ENCODE data around the gene FAM193B. TPM values are rescaled to one million over a fixed set of nuclear protein-coding genes. Genes with fewer than 3 reads are reported as not detected.

FAM193B gene
- polyA plus RNA-seq, 2 of the 4 experiments (the other 2 are of a cell fraction), result 19.4 to 28.9 TPM

- Histone ChIP-seq H3K4me1 (peaks cover 14% of the 10 kb centered on the region), H3K4me2 (no peak overlapping the region), H3K27ac (no peak overlapping the region), H3K9me3 (no peaks in the 10 kb centered on the region), H3K4me3 (no peak overlapping the region)
- FAIRE-seq (no peak), ATAC-seq (no peak), DNase-seq (ENCODE audit: low read depth in 1 of 2, low spot score in 1 of 2) (no peak)
- CTCF ChIA-PET, result interaction anchor here (0.8 to 2.6 kb wide), 3 partner anchors 11 to 56 kb away, joined by 3 to 7 read pairs (median 6); no protein-coding TSS in a partner anchor
- TF ChIP-seq ZNF302 (CRISPR knock-in tag; IDR thresholded peaks at IDR 0.05), result no peak
- TF ChIP-seq EHF (CRISPR knock-in tag; IDR thresholded peaks at IDR 0.05), result no peak
- no peak for TF ChIP-seq FOSB (CRISPR knock-in tag; IDR thresholded peaks at IDR 0.05)
- no peak for TF ChIP-seq HMGXB4 (CRISPR knock-in tag; IDR thresholded peaks at IDR 0.05; ENCODE audit: borderline replicate concordance)
- TF ChIP-seq ZFP36 (IDR thresholded peaks at IDR 0.05; ENCODE audit: borderline replicate concordance, partially characterized antibody), result no peak
- TF ChIP-seq ZC3H11A (IDR thresholded peaks at IDR 0.05), result no peak
- no peak for TF ChIP-seq RAD21 (conservative IDR thresholded peaks at IDR 0.05 in 1 of 2, IDR thresholded peaks at IDR 0.05 in 1 of 2)
- no peak for TF ChIP-seq NPAS2 (CRISPR knock-in tag; IDR thresholded peaks at IDR 0.05; ENCODE audit: borderline replicate concordance)
- TF ChIP-seq, protein P1, sequence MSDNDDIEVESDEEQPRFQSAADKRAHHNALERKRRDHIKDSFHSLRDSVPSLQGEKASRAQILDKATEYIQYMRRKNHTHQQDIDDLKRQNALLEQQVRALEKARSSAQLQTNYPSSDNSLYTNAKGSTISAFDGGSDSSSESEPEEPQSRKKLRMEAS (IDR thresholded peaks at IDR 0.05), result no peak
- TF ChIP-seq PHF8 (IDR thresholded peaks at IDR 0.05; ENCODE audit: borderline replicate concordance, low read depth), result no peak
- POLR2A ChIA-PET, result no interaction called here
- WGBS (ENCODE audit: missing lambda C conversion rate), result 68% methylated on average over 4 of the region's 4 CpGs
These were observed 2.8 kb upstream of the FAM193B start for GRCh38 chr5:177557041-177557647.

GRCh38 chr5:177555665-177556064, 1.3 kb upstream of the FAM193B start:
- POLR2A ChIA-PET, result no interaction called here
- ATAC-seq (no peak), FAIRE-seq (no peak)

More at GRCh38 chr5:177555665-177556064, 1.3 kb upstream of the FAM193B start:
- CTCF ChIA-PET, result interaction anchor here (1.0 to 2.6 kb wide), 2 partner anchors 51 to 54 kb away, joined by 3 to 6 read pairs; no protein-coding TSS in a partner anchor
- 91% methylated on average over 5 of the region's 5 CpGs for whole genome bisulfite sequencing (ENCODE audit: missing lambda C conversion rate)
- Histone ChIP-seq H3K4me1 (peaks cover 14% of the 10 kb centered on the region), H3K9me3 (no peaks in the 10 kb centered on the region), H3K4me2 (no peak overlapping the region), H3K4me3 (no peak overlapping the region), H3K27ac (no peak overlapping the region)
- DNase-seq (ENCODE audit: low read depth in 1 of 2, low spot score in 1 of 2), result no peak
- no peak for TF ChIP-seq KDM1A (IDR thresholded peaks at IDR 0.05; ENCODE audit: low read depth)
- TF ChIP-seq, protein P2, sequence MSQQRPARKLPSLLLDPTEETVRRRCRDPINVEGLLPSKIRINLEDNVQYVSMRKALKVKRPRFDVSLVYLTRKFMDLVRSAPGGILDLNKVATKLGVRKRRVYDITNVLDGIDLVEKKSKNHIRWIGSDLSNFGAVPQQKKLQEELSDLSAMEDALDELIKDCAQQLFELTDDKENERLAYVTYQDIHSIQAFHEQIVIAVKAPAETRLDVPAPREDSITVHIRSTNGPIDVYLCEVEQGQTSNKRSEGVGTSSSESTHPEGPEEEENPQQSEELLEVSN (IDR thresholded peaks at IDR 0.05; ENCODE audit: borderline replicate concordance, low read depth), result no peak
- no peak for TF ChIP-seq HMGXB4 (CRISPR knock-in tag; IDR thresholded peaks at IDR 0.05; ENCODE audit: borderline replicate concordance)
- TF ChIP-seq RCOR1 (IDR thresholded peaks at IDR 0.05; ENCODE audit: low read depth, low read length), result no peak
- TF ChIP-seq, protein P3, sequence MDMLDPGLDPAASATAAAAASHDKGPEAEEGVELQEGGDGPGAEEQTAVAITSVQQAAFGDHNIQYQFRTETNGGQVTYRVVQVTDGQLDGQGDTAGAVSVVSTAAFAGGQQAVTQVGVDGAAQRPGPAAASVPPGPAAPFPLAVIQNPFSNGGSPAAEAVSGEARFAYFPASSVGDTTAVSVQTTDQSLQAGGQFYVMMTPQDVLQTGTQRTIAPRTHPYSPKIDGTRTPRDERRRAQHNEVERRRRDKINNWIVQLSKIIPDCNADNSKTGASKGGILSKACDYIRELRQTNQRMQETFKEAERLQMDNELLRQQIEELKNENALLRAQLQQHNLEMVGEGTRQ (IDR thresholded peaks at IDR 0.05), result no peak
- TF ChIP-seq MAZ (IDR thresholded peaks at IDR 0.05; ENCODE audit: borderline replicate concordance, low read depth, low read length), result no peak
- TF ChIP-seq CEBPB (IDR thresholded peaks at IDR 0.05), result no peak
- no peak for TF ChIP-seq HOXB5 (CRISPR knock-in tag; IDR thresholded peaks at IDR 0.05)
- no peak for TF ChIP-seq SREBF2 (IDR thresholded peaks at IDR 0.05)
- no peak for TF ChIP-seq ZNF302 (CRISPR knock-in tag; IDR thresholded peaks at IDR 0.05)
- no peak for TF ChIP-seq CHD4 (IDR thresholded peaks at IDR 0.05; ENCODE audit: borderline replicate concordance)
- TF ChIP-seq BCL3 (IDR thresholded peaks at IDR 0.05), result no peak
- TF ChIP-seq, protein P4, sequence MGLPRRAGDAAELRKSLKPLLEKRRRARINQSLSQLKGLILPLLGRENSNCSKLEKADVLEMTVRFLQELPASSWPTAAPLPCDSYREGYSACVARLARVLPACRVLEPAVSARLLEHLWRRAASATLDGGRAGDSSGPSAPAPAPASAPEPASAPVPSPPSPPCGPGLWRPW (IDR thresholded peaks at IDR 0.05), result no peak
- TF ChIP-seq JUNB (IDR thresholded peaks at IDR 0.05), result no peak
- TF ChIP-seq RFX5 (IDR thresholded peaks at IDR 0.05), result no peak

Data from A549 (cell line).